ENCODE data around the gene VEGFB.

VEGFB gene

DNA sequence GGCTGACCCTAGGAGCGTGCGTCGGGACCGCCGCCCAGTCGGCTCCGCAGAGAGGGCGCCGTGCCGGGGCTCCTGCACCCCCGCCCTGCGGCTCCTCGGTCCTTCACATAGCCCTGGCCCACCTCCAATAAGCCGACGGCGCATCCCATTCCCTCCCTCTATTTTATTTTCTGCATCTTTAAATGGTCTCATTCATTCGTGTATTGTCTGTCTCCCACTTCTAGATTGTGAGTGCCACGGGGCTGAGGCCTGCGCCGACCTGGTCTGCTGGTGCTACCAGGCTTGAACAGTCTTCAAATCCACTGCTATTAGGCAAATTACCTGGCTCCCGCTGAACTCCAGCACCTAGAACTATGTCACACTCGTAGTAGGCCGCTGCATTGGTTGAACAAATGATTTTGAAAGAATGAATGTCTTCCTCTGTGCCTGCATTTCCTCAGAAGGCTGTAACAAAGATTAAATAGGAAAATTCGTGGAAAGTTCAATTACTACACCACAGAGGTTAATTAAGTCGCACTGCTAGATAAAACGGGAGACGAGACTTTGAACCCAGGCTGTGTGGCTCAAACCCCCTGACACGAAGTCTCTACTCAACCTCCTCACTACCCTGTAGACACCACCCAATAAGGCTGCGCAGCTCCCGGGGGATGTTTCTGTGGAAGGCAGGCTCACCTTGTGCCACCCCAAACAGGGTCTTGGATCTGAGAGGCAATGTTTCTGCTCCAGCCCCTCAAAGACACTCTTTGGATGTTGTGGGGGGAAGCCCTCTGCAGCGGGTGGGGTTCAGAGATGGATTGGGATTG, 13.5 kb downstream of the VEGFB start:
- DNase-seq, result no peak

DNA sequence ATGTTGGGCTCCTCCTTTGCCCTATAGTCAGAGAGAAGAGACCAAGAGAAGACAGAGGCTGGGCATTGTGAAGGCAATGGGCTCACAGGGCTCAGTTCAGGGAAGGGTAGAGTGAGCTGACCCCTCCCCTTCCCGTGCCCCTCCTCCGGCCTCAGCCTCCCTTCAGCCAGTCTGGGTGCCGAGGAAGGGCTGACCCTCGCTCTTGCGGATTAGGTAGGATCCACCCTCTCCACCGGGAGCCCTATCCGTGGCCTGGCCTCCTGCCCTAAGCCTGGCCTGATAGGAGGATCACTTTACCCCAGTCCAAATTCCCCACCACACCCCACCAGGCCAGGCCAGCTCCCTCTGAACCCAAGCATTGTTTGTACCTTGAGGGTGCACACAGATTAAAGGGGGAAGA, 14.2 kb downstream of the VEGFB start:
- no peak for DNase-seq

DNA sequence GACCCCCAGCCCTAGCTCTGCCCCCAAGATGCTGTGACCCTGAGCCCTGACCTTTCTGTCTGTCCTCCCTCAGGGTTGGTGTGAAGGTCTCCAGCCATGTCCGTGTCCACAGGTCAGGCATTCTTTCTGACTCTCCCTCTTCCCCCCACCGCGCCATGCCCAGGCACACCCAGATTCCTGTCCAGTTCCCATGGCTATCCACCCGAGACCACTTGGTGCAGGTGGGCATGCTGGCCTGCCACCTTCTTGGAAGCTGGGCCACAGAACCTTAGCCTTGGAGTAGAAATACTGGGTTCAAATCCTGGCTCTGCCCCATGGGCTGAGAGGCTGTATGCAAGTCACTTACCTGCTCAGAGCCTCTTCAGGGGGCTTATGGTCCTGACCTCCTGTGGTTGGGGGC, 14.7 kb downstream of the VEGFB start:
- DNase-seq, result no peak

DNA sequence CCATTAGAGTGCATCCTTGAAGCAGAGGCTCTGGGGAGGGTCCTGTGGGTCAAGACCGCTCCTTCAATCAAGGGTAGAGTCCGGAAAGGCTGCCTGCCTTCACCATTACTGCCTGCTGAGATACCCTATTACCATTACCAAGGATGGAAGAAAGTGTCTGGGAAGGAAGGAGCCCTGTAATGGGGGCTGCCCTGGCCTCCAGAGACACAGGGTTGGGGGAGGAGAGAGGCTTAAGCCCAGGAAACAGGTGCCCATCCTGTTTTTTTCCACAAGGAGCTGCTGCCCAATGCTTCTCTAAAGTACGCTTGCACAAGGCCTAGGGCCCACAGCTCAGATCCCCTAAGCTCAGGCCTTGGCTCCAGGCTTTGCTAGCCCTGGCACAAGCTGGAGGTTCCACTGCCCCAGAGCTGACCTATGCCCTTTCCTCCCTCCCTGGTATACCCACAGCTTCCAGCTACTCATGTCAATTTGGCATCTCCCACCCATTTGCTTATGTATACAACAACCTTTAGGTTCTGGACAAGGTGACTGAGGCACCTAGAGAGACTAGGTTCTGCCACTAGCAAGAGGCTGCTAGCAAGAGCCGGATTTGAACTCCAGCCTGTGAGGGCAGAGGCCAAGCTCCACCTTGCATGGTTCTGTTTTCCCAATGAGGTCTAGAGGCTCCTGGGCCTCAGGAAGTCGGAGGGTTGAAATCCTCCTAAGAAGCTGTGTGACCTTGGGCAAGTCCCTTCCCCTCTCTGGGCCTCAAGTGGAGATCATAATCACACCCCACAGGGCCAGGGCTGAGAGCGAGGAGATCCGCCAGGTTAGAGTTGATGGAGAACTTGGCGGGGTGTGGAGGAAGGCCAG, 15.4 kb downstream of the VEGFB start:
- no peak for DNase-seq

DNA sequence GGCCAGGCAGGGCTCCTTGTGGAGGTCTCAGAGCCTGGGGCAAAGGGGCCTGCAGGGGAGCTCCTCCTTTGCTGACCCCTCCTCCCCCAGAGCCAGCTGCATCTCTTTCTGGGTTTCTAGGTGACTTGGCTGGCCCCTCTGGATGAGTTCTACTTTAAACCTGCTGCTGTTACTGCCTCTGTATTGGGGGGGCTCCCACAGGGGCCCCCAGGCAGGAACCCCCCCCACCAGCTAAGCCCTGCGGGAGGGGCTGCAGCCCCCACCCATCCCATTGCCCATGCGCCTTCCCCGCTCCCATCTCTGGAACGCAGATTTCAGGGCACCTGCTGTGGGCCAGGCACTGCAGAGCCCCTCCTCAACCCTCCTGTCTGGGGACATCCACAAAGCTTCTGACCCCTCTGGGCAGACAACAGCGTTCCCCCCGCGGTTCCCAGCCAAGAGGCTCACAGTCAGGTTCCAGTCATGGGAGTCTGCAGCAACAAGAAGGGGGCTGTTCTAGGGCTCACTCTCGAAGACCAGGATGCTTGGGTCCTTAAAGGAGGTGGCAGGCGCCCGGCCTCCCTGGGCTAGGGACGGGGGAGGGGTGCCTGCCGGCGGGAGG, 16.1 kb downstream of the VEGFB start:
- peak; percentile 83 for DNase-seq

DNA sequence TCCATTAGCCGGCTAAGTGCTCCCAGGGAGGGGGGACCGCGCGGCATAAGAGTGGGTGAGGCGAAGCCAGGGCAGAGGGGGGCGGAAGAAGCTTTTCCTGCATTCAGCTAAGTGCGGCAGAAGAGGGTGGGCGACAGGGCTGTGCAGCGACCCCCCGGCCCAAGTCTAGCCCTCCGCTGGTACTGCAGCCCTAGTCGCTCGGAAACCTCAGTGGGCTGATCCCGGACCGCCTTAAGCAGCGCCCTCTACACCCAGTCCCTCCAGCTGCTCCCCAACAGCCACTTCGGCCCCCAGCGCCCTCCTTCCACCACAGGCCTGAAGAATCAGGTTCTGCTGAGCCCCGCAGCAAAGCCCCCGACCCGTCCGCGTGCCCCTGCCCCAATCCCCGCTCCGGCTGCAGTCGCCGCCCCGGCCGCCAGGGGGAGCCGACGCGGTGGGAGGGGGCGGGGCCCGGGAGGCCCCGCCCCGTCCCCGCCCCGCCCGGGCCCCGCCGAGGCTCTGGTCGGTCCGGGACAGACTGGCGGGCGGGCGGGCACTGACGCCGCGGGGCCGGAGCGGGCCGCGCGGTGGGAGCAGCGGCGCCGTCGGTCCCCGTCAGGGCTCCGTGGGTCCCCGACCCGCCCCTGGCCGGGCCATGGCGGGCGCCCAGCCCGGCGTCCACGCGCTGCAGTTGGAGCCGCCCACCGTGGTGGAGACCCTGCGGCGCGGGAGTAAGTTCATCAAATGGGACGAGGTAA, 16.8 kb downstream of the VEGFB start, which contains the start of gene PLCB3:
Gene PLCB3, plus strand, starts transcription at position 515 of the 737 bp plus-strand sequence. Its CDS starts 120 bp downstream, at position 635.
- peak; percentile 77 for DNase-seq

DNA sequence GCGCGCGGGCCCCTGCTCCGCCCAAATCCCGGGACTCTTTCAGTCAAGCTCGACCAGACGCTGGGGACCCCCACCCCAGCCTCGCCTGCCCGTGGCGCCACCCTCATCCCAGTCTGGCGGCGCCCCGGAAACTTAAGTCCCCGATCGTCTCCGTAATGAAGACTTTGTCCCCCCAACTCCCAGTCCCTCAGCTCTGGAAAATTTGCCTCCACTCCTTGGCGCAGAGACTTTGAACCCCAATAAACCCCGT, 17.3 kb downstream of the VEGFB start:
- no peak for DNase-seq

DNA sequence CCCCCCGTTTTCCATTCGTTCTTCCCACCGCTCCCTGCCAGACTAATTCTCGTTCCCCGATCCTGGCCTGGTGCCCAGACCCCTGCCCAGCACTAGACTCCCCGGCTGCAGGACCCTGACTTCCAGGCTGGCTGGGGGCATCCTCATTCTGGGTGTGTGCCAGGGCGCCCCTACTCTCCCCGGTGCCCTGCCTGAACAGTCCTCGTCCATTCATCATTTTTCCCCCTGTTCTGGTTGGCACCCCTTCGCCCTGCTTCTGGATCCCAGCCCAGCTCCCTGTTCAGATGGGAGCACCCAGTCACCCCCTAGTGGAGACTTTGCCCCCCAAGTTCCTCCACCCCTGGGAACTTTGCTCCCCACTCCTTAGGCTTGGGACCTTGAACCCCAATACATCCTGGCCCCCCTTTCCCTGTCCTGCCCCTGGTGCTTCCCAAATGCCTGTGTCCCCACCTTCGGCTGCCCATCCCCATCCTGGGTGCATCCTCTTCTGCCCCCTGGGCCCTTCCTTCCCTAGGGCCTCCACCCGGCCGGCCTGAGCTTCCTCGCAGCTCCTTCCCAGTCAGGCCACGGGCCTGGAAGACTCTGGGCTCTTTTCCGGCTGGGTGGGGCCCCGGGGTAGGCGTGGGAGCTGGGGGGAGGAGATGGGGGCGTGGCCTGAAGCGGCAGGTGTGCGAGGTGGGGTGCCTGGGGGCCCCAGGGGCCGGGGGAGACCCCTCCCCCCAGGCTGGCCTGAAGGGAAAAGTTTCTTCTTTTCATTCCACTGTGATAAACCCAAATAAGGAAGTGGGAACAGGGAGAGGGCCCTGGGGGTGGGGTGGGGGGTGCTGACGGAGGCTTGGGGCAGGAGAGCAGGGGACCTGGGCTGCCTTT, 17.9 kb downstream of the VEGFB start:
- peak; percentile 74 for DNase-seq

DNA sequence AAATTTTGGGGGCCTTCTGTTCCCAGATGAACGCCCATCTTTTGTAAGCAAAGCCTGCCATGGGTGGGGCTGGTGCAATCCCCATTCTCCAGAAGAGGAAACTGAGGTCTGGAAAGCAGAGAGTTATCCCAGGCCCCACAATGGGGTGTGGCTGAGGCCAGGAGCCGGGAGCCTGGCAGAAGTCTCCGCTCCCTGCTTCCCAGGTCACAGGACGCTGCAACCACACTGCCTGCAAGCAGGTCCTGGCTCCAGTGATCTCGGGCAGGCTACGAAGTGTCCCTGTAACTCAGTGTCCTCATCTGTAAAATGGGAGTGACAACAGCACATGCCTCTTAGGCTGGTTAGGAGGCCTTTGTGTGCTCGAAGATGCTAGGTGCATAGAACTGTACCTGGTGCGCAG, 18.7 kb downstream of the VEGFB start:
- DNase-seq, result no peak

DNA sequence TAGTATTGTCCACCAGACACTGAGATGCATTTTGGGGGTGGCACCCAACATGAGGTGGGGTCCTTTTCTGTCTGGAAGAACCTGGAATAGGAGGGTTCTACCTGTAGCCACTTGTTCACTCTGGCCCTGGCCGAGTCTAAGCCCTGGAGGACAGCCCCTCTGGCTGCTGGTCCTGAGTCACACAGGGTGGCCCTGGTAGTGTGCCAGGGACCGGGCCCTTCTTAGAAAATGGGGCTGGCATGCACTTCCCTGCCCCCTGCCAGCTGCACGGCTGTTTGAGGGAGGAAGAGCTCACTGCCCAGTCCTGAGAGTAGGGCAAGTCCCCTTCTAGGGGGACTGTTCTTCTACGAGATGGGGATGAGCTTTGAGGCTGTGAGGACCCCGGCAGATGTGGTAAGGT, 19.1 kb downstream of the VEGFB start:
- no peak for DNase-seq

DNA sequence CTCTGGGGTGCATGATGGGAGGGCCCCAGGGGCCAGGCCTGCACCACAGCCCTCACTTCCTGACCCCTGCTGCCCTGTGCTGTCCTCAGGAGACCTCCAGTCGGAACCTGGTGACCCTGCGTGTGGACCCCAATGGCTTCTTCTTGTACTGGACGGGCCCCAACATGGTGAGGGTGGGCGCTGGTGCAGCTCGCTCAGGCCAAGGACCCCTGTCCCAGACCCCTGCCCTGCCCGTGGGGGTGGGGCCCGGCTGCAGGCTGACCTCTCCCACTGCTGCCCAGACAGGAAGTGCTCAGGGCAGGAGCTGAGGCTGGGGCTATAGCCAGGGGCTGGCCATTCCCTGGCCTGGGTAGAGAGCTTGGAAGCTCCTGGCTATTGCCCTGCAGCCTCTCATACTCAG, 19.9 kb downstream of the VEGFB start:
- no peak for DNase-seq

DNA sequence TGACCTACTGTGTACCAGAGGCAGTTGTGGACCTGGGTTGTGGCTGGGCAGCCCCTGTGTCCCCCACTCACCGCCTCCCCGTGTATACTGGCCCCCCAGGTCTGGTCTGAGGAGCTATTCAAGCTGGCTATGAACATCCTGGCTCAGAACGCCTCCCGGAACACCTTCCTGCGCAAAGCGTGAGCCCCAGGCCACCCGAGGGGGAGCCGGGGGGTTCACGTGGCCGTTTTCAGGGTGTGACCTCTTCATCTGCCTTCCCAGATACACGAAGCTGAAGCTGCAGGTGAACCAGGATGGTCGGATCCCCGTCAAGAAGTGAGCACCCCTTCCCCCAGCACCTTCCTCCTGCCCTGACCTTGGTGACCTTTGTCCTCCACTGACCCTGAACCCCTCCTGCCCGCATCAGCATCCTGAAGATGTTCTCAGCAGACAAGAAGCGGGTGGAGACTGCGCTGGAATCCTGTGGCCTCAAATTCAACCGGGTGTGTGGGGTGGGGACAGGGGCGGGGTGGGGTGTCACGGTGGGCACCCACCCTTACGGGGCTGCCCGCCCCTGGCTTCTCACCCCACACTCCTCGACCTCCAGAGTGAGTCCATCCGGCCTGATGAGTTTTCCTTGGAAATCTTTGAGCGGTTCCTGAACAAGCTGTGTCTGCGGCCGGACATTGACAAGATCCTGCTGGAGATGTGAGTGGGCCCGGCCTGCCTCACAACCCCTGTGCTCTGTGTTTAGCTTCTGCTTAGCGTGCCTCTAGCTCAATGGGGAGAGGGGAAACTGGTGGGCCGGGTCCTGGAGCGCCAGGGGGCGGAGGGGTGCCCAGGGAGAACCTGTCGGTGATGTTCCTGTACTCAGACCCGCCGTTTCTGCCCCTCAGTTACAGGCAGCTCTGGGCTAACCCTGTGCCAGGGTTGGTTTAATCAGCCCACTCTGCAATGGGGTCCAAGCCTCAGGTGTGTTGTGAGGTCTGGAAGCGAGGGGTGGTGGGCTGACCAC, 21.0 kb downstream of the VEGFB start:
- no peak for DNase-seq

DNA sequence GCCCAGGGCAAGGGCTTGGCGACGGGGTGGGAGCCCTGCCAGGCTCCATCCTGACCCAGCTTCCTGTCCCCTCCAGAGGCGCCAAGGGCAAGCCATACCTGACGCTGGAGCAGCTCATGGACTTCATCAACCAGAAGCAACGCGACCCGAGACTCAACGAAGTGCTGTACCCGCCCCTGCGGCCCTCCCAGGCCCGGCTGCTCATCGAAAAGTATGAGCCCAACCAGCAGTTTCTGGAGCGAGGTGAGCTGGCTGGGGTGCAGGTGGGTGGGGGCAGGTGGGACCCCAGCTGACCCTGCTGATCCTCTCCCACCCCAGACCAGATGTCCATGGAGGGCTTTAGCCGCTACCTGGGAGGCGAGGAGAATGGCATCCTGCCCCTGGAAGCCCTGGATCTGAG, 21.9 kb downstream of the VEGFB start:
- no peak for DNase-seq

DNA sequence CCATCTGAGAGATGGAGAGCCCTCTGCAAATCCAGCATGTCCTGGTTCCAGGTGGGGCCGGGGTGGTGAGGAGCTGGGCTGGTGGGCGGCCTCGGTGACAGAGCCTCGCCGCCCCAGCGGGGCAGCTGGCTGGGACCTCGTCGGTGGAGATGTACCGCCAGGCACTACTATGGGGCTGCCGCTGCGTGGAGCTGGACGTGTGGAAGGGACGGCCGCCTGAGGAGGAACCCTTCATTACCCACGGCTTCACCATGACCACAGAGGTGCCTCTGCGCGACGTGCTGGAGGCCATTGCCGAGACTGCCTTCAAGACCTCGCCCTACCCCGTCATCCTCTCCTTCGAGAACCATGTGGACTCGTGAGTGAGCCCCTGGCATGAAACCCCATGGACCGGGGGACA, 24.0 kb downstream of the VEGFB start:
- DNase-seq, result no peak

DNA sequence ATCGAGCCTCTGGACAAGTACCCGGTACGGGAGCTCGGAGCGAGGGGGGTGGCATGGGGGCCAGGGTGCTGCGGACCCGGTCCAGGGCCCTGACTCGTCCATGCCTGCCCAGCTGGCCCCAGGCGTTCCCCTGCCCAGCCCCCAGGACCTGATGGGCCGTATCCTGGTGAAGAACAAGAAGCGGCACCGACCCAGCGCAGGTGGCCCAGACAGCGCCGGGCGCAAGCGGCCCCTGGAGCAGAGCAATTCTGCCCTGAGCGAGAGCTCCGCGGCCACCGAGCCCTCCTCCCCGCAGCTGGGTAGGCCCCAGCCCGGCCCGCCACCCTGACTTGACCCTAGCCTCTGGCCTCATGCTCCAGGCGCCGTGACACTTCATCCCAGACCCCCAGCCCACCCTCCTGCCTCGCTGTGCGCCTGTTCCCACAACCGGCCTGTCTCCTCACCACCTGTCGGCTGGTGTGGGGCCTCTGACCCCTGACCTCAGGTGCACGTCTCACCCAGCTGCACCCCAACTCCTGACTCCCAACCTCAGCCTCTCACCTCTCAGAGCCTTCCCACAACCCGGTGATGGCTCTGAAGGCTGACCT, 24.7 kb downstream of the VEGFB start:
- DNase-seq, result no peak

DNA sequence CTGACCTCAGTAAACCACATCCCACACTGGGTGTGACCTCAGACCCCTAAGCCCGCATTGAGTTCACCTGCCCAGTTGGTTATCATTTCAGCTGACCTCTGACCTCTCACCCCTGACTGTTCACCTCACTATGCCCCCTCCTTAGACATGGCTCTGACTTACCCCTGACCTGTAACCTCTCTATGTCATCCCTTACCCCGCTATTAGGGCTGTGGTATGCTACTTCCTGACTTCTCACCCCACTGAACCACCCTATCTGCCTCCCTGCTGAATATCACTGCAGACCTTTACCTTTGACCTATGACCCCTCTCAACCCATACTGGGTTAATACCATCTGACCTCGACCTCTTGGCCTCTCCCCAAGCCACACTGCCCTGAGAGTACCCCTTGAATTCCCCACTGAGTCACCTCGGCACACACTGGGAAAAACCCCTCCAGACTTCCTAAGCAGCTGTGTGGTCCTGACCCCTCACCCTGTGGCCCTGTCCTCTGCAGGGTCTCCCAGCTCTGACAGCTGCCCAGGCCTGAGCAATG, 25.2 kb downstream of the VEGFB start:
- no peak for DNase-seq

DNA sequence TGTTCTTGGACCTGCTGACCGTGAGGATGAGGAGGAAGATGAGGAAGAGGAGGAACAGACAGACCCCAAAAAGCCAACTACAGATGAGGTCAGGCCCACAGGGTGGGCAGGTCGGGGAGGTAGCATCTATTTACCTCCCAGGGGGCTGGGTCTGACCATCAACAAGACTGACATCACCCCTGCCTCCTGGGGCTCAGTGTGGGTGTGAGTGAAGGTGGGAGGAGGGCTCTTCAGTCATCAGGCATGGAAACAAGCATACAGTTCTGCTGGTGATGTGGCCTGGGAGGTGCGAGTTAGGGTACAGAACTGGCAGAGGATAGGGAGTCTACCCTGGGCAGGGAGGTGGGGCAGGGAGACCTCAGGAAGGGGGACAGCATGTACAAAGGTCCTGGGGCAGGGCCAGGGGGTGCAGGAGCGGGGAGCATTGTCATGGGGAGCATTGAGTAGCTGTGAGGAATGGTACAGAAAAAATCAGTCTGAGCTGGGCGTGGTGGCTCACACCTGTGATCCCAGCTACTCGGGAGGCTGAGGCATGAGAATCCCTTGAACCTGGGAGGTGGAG, 25.8 kb downstream of the VEGFB start:
- DNase-seq, result no peak

DNA sequence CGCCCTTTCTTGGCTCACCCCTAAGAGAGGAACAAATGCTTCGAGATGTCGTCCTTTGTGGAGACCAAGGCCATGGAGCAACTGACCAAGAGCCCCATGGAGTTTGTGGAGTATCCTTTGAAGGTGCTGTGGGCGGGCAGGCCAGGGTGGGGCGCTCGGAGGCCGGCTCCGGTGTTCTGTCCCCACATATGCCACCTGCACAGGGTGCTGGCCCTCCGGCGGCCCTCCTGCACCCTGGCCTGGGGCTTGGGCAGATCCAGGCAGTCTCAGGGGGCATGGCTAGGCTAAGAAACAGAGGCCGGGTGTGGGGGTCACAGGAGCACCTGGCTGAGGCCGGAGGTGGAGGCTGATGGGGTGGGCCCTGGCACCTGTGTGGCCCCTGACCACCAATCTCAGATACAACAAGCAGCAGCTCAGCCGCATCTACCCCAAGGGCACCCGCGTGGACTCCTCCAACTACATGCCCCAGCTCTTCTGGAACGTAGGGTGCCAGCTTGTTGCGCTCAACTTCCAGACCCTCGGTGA, 27.2 kb downstream of the VEGFB start:
- no peak for DNase-seq

DNA sequence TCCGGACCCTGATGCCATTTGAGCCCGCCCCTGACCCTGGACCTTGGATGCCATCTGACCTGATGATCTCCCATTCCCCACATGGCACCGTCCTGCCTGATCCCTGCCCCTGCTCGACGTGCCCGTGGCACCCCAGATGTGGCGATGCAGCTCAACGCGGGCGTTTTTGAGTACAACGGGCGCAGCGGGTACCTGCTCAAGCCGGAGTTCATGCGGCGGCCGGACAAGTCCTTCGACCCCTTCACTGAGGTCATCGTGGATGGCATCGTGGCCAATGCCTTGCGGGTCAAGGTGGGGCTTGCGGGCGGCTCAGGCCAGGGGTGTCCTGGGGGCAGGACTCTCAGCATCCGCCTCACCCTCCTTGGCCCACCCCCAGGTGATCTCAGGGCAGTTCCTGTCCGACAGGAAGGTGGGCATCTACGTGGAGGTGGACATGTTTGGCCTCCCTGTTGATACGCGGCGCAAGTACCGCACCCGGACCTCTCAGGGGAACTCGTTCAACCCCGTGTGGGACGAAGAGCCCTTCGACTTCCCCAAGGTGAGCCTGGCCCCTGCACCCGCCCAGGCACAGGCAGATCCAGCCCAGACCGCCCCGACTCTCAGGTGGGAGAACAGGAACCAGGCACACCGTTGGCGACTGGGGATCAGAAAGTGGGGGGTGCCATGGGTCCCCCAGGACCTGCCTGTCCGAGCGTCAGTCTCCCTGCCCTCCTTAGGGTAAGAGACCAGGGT, 28.1 kb downstream of the VEGFB start:
- no peak for DNase-seq

Data from NCI-H69 (cell line).